HL-60/S4 (cell line): Measurements from ENCODE around the gene SCN2A.
"Not testable (repeated sequence)": the region's sequence is repeated elsewhere in the genome, so short reads cannot be mapped to it uniquely, and the experiment has no call there.

Experiments
- in situ Hi-C: fragments of 300-500 bp; cut with MboI; formaldehyde crosslinking; loops from 2 replicates; pipeline ENCODE4 v1.14.3; 2022; ENCODE audit warnings: low sequenced_read_pairs

SCN2A gene

DNA sequence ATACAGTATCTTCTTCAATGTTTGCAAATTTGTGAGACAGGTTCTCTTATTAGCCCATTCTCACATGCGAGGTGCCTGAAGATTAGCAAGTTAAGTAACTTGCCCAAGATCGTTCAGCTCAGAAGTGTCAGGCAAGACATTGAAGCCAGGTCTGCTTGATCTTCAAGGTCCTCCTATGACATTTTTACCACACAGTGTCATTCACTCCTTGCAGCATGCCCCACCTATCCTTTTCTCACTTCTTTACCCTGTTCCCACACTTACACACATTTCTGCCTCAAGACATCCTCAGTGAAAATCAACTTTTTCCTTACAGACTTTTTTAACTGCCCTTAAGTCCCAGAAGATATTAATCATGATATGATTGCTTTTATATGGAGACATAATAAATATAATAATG is 73.8 kb downstream of the SCN2A start:
- in situ Hi-C loops, result no loop called here

DNA sequence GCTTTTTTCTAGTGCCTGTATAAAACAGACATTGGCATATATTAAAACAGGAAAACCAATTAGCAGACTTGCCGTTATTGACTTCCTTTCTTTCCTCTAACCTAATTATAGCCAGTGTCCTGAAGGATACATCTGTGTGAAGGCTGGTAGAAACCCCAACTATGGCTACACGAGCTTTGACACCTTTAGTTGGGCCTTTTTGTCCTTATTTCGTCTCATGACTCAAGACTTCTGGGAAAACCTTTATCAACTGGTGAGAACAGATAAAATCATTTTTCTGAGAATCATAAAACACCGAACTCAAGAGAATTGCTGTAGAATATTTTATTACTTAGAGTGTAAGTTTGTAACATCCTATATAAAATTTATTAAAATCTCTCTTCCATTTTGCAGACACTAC is 74.3 kb downstream of the SCN2A start:
- in situ Hi-C loops, result no loop called here

DNA sequence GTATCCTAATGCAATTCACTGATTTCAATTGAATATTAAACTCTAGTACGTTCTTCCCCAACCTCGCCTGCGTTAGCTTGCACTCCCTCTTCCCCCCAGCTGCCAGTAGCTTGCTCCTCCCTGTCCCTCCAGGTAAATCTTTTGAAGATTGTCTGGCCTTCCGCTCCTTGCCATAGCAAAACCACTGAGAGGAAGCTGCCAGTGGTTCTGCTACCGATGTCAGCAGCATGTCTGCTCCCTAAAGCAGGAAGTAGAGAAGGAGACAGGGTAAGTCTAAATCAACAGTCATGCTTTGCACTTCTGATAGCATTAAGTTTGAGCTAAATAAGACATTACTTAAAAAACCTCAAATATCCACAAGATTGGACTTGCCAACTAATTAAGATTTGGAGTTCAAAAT is 89.1 kb downstream of the SCN2A start:
- in situ Hi-C loops, result no loop called here

DNA sequence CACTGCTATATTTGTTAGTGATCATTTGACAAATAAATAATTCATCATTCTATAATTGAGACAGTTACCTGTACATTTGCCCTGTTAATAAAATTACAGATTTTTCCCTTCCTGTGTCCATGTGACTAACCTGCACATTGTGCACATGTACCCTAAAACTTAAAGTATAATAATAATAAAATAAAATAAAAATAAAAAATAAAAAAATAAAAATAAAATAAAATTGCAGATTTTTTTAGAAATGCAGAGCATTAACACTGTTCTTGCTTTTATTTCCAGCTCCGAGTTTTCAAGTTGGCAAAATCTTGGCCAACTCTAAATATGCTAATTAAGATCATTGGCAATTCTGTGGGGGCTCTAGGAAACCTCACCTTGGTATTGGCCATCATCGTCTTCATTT is 105.1 kb downstream of the SCN2A start:
- in situ Hi-C loops, result not testable (repeated sequence)

DNA sequence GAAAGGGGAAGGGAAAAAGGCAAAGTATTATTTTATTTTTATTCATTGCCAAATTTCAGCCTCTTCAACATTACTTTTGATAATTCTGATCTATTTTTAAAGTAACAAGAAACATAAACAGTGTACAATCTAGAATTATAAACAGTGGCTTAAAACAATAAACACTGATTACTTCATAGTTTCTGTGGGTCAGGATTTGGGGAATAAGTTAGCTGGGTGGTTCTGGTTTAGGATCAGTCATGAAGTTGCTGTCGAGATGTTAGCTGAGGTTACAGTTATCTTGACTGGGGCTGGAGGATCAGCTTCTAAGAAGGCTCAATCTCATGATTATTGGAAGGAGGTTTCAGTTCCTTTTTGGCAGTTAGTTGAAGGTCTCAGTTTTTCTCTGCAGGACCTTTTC is 109.2 kb downstream of the SCN2A start:
- in situ Hi-C loops, result no loop called here

DNA sequence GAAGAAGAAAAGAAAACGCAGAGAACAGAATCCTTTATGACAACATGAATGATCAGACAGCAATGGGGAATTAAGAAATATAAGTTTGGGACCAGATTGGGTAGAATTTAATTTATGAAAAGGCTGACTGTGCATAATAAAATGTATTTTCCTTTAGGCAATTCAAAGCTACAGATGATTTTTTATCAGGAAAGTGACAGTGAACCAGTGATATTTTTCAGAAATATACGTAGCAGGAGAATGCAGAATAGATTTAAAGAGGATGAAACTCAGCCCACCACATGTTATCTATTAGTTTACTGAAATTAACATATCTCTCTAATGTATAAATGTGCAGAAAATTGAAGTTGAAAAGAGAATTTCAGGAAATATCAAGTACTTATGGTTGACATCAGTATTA is 110.0 kb downstream of the SCN2A start:
- in situ Hi-C loops, result no loop called here

DNA sequence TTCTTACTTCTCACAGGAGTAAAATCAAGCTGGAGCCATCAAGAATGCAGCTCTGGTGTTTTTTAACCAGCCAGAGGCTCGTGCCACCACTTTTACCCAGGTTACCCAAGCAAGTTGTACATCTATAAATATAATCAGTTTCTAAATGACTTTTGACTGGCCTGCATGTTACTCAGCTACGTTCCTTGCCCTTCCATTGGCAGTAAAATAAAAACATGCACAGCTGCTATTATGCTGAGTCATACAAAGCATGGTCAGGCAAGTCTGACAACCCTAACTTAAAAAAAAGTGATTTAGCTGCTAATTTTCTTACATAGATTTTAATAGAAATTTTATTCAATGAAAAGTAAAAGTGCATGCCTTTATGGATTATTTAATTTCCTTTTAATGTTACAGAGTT is 118.5 kb downstream of the SCN2A start:
- in situ Hi-C loops, result no loop called here

DNA sequence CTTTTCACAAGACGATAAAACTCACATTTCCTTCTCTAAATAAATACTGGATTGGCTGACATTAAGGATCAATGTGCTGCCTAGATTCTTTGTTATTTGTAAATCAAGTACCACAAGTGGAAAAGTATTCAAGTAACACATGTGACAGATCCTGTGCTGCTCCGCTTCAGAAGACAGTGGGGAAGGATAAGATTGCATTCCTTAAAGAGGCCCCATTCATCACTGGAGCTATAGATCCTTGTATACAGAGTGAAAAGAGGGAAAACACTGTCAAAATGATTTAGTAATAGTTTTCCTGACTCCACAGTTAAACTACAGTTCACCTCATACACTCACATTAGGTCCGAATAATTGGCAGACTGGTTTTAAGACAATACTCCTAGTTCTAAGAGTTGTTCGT is 122.3 kb downstream of the SCN2A start:
- in situ Hi-C loops, result no loop called here

DNA sequence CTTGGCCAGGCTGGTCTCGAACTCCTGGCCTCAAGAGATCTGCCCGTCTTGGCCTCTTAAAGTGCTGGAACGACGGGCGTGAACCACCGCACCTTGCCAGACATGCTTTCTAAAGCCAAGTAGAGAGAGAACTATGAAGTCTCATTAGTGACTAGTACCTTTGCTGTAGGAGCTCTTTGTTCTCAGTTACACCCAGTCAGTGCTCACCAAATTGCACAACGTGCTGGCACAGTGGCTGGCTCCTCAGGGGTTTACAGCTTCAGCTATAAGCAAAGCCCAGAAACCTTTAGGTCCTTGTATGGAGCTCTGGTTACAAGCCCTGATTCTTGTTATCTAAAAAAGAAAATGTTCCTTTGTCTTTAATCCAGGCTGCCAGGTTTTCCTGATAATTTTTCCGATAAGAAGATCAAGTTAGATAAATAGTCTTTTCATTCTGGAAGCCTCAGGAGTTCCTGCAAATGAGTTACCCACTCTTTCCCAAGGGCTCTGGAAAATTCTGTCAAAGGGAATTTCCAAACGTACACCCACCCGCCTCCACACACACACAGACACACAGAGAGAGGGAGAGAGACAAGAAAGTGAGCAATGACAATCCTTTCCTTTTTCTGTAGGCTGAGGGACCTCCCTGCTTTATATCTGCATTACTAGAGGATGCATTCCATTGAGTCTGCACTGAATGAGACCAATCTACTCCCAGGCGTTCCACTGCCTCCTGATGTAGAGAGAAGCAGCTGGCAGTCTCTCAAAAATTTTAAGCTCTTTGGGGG is 130.1 kb downstream of the SCN2A start:
- in situ Hi-C loops, result no loop called here

DNA sequence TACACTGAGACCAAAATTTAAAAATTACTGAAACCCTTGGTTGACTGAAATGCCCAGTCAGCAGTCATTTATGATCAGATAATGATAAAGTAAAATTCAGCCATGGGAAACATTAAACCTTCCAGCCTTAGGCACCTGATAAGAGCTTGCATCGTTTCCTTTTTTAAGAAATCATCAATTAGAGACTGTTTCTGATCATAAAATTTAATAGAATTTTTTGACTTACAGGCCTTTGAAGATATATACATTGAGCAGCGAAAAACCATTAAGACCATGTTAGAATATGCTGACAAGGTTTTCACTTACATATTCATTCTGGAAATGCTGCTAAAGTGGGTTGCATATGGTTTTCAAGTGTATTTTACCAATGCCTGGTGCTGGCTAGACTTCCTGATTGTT is 130.7 kb downstream of the SCN2A start:
- in situ Hi-C loops, result no loop called here

DNA sequence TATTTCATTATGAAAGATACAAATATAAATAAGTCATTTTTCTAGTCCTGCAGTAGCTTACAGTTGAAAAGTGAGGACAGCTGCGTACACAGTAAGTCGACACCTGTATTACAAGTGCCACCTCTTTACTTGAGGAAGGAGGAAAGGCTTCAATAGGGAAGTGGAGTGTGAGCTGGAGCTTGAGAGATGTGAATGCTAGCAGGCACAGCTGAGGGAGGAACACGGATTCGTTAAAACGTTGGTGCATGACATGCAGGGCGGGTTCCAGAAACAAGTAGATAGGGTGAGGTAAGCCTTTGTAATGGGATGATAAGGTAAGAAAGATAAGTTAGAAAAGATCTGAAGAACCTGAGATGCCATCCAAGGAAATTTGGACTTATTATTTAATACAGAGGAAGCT is 132.1 kb downstream of the SCN2A start:
- in situ Hi-C loops, result no loop called here

DNA sequence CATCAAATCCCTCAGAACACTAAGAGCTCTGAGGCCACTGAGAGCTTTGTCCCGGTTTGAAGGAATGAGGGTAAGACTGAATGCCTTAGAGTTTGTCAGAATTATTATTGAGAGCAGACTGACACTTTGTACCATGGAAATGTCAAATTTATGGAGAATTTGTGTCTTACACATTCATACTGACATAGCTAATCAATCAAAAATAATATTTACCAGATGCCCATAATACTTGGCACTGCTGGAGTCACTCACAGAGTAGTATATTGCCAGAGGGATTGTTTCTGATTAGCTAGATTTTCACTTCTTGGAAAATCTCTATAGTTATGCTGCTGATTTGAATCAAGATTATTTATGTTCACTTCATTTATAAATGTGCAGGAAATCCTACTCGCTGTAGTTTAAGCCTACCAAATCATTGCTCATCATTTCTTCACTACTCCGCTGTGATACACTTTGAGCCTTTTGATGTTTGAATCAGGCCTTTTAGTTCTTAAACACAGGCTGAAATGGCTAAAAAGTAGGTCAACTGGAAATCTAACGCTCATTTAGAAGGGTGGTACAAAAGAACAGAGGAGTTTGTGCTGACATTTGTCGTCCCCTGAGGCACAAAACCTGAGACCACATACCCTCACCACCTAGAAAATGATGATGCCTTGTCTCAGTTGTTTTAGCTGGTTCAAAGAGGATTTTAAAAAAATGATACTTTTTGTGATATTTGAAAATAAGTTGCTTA is 134.2 kb downstream of the SCN2A start:
- in situ Hi-C loops, result no loop called here

DNA sequence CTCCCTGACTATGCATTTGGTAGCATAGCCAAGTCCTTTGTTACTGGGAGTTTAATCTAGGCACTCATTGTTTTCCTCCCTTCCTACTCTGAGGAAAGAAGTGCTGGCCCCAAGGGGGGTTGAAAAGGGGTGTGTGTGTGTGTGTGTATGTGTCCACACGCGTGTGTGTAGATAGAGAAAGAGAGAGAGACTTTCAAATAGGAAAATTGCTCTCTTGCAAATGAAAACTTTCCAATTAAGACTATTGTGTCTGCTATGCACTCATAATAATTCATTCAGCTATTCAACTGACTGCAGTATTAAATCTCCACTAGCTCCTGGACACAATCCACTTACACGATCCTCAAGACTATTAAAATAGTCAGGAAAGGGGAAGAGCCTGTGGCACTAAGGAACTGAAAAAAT is 137.4 kb downstream of the SCN2A start:
- in situ Hi-C loops, result no loop called here

DNA sequence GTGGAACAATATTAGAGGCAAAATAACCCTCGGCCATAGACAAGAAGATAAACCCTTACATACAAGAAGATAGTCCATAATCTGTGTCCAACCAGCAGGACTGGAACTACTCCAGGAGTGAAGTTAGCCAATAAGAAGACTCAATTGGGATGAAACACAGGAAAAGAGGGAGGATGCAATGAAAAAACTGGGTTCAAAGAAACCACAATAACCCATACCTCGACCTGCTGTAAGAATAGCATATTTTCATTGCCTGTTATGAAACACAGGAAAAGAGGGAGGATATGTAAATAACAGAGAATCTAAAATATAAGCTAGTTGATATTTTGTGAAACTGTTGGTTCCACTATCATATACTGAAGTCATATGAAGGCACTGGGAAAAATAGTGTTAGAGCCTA is 143.1 kb downstream of the SCN2A start:
- in situ Hi-C loops, result no loop called here

DNA sequence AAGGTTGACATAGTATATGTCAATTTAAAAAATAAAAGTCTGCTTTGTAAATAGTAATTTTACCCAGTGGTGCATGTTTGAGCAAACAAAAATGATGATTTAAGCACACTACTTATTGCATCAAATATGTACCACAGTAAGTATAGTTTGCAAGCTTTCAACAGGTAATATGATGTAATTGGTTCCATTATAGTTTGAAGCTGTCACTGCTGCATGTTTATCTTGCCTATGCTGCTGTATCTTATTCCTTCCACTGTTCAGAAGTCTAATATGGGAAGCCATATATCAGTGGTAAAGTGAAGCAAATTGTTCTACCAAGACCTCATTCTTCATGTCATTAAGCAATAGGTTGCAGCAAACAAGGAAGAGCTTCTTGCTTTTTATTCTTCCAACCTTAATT is 151.7 kb downstream of the SCN2A start:
- in situ Hi-C loops, result no loop called here

DNA sequence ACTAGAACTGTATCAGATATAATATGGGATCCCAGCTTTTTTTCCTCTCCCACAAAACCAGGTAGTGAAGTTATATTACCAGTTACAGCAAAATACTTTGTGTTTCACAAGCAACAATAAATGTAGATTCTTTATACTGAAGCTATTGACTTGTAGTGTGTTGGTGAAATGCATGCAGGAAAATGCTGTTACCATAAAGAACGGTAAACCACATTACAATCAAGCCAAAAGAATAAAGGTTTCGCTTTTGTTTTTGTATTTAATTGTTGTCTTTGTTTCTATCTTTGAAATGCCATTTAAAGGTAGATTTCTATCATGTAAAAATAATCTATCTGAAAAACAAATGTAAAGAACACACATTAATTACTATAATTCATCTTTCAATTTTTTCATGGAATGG is 152.6 kb downstream of the SCN2A start:
- in situ Hi-C loops, result no loop called here

DNA sequence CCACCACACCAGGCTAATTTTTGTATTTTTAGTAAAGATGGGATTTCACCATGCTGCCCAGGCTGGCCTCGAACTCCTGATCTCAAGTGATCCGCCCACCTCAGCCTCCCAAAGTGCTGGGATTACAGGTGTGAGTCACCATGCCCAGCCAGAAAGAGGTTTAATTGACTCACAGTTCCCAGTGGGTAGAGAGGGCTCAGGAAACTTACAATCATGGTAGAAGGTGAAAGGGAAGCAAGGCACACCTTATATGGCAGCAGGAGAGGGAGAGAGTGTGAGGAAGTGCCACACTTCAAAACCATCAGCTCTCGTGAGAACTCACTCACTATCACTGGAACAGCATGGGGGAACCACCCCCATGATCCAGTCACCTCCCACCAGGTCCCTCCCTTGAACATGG is 159.4 kb downstream of the SCN2A start:
- in situ Hi-C loops, result not testable (repeated sequence)

DNA sequence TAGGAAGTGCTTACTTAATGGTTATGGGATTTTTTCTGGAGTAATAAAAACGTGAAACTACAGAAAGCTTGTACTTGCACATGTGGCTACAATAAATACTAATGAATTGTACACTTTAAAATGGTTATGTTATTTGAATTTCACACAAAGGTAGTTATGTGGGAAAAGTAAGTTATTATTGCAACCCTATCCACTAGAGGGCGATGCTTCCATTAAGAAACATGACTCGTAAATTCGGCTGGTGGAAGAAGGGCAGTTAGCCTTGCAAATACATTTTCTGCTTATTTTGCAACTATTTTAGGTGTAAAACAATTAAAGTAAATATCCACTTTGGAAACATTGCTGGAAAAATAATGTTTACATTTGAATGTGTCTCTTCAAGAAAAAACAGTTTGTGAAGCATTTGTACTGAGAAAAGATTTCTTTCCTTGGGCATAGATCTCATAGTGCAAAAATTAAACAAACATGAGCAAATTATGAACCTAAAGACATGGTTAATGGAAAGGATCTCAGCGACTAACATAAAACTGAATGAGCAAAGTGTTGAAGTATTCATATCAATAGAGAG is 162.2 kb downstream of the SCN2A start:
- in situ Hi-C loops, result no loop called here

DNA sequence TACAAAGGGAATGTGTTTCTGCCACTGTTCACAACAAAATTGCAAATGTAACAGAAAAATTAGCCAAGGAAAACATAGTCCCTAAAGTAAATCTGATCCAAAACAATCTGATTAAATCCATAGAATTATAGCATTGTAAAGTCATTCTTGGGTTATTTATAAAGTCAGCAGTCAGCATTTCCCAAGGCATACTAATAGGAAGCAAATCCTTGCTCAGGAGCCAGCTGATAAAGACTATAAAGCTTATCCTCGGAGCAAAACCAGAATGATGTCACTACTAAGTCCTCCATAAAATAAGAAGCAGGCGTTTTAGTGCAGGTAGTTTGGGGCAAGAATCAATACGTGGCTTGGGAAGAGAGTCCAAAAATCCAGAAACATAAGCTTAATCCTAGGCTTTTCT is 162.9 kb downstream of the SCN2A start:
- in situ Hi-C loops, result no loop called here

DNA sequence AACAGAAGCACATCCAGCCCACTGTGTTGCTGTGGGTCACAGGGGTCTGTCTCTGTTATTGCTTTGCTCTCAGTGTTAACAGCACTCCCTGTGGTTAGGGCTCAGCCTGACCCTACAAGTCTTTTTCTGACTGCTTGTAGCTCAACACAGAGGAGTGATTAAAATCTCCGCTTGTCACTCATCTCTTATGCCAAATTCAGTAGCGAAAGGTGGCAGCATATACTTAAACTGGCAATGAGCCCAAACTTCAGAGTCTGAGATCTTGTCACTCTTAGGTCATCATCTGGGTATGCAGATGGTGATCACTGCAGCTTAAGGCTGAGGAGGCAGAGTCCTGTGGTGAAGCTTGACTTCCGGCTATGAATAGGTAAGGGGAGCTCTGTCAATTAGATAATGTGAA is 167.0 kb downstream of the SCN2A start:
- in situ Hi-C loops, result no loop called here

DNA sequence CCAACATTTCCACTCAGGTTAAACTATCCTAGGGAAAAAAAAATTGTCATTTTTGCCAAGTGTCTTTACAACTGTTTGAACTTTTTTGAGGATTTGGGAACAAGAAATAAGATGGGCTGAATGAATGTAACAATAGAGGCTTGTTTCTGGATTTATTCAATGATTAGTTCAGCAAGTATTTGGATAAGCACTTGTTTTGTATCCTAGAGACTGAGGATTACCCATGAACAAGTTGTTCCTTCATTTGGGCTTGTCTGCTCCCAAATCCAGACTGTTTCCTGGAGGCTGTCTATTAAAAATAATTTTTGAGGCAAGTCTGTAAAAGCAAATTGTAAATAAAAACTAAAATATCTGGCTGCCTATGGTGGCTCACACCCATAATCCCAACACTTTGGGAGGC is 168.3 kb downstream of the SCN2A start:
- in situ Hi-C loops, result no loop called here

DNA sequence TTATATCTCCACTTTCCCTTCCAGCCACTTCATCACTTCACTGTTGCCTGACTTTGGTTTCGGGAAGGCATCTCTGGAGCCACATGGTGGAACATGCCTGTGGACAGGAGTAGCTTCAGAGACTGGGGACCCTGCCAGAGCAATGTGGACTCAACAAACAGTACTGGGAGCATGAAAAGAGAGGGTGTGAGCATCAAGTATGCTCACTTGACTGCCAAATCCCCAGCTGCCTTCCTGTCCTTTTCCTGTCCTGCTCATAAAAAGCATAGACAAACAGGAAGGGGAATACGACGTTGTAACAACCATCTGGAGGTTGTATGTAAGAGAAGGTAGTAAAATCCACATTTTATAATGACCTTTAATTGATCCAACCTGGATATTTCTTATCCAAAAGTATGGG is 169.0 kb downstream of the SCN2A start:
- in situ Hi-C loops, result no loop called here
